A172 (cell line): Measurements from ENCODE around the gene IGSF5. TPM values are rescaled to one million over a fixed set of nuclear protein-coding genes. Genes with fewer than 3 reads are reported as not detected.
"Not testable (repeated sequence)": the region's sequence is repeated elsewhere in the genome, so short reads cannot be mapped to it uniquely, and the experiment has no call there.

Experiments
- DNase-seq: peaks from one replicate; pipeline ENCODE4 v3.0.0-alpha.2; 2015; ENCODE audit warnings: low spot score
- total RNA-seq: library from RNA; depleted of rRNA; stranded (reverse); fragments of >200 nt; shearing (Covaris generic); gene quantifications from 2 replicates; pipeline ENCODE4 v1.2.3, GENCODE V29; 2014; rRNA removed

Gene IGSF5
- total RNA-seq: 0.57 and 1.1 TPM in 2 replicates

DNA sequence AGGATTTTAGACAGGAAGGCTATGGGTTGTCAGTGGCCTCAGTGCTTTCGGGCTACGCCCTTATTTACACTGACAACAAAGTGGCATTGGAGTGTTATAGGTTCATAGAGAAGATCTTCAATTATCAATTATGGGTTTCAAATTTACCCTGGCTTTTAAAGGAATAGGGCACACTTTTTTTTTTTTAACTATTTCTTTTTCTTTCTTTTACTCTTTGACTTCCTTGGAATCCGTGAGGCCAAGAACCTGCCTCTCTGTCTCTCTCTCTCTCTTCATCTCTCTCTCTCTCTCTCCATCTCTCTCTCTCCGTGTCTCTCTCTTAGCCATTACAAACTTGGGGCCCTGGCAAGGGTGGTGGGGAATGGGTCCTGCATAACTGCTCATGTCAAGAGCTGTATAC, at the start of gene IGSF5:
IGSF5 (plus strand) TSS at position 301 of the 400 bp plus-strand sequence. CDS start 327 bp downstream, outside the sequence.
- DNase-seq: not testable (repeated sequence)

DNA sequence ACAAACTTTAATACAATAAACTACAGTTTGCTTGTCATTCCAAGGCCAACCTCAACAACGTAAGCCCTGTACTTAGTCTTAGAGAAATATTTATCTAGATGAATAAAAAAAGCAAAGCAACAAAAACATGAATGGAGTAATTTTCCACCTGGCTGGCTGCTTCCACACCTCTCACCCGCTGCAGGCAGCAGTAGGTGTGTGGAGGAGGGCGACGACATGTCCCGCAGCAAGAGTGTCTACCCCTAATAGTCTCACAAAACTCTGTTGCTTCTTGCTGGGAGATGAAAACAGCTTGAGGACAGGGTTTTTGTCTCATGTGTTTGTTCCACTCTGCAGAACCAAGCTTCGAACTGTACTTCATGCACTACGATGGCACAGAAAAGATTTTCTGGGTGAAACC, 48.8 kb upstream of the IGSF5 start:
- no peak for DNase-seq

DNA sequence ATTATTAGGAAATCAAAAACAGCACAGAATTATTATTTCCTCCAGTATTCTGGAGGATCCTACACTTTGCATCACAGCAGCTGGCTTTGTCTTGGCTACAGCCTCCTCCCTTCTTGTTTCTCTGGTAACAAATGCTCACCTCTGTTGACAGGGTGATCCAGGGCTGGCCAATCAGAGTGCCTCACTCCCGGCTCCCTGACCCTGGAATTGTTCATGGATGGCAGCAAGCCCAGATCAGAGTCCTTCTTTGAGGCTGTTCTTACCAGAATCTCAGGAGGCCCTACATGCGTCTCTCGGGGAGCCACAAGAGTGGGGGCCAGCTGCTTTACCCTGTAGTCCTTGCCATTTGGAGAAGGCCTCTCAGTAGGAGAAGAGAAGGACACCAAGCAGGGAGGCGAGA, 48.4 kb upstream of the IGSF5 start:
- no peak for DNase-seq

DNA sequence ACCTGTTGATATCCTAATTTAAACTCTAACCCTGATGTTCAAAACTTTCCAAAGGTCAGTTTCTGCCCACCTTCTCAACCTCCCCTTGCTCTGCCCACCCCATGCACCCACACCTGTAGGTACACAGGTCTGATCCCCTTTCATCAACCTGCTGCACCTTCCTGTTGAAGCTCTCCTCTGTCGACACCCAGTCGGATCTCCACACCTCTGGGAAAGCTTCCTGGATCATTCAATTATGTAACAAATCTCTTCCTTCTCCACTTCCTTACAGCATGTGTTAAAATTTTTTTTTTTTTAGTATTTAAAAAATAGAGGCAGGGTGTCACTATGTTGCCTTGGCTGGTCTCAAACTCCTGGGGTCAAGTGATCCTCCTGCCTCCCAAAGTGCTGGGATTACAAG, 44.7 kb upstream of the IGSF5 start:
- no peak for DNase-seq

DNA sequence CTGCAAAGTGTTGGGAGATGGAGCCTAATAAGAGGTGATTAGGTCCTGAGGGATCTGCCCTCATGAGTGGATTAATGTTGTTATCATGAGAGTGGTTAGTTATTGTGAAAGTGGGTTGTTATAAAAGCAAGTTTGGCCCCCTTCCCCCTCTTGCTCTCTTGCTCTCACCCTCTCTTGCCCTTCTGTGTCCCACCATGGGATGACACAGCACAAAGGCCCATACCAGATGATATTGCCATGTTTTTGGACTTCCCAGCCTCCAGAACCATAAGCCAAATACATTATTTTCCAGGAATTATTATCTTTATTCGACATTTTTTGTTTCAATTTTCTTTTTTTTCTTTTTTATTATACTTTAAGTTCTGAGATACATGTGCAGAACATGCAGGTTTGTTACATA, 41.4 kb upstream of the IGSF5 start:
- DNase-seq: no peak

DNA sequence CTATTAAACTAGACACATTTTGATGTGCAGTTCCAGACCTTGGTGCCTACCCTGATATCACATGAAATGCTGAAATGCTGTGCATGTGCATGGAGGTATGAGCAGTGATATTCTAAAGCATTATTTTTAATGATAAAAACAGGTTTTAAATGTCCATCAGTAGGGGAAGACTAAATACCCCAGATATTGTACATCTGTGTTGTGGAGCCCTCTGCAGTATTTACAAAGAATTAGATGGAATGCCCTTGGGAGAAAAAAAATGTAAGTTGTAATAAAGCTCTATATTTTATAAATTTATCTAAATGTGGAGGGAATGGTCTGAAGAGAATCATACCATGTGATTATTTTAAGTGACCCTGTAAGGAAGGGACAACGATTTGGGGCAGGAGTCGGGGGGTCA, 39.1 kb upstream of the IGSF5 start:
- no peak for DNase-seq

DNA sequence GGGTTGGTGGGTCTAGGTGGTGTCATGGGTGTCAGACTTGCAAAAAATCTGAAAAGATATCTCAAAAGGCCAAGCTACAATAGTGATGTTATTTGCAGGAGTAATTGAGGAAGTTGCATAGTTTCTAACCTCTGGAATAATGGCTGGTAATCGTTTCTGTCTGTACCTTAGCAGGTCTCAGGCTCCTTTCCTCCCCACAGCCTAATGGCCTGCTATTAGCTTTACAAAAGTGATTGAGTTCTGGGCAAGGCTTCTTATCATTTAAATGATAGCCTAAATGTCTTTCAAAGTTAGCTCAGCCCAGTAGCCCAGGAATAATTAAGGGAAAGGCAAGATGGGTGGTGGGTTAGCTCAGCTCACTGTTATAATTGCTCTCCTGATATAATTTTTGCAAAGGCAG, 37.7 kb upstream of the IGSF5 start:
- DNase-seq: no peak

DNA sequence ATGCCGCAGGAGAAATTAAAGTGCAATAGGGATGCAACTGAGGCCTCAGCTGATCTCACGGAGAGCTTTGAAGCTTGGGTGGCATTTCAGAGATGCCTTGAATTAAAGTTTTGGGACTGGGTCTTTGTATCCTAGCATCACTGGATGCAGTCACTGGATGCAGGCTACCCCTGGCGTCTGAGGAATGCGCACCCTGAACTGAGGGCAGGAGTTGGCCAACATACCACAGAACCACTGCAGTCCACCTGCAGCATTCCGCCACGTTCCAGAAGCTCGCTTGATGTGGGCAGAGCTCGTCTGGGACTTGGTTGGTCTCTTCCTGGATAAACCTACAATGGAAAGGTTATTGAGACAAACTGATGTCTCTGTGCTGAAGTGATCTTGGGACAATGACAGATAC, 34.1 kb upstream of the IGSF5 start:
- no peak for DNase-seq

DNA sequence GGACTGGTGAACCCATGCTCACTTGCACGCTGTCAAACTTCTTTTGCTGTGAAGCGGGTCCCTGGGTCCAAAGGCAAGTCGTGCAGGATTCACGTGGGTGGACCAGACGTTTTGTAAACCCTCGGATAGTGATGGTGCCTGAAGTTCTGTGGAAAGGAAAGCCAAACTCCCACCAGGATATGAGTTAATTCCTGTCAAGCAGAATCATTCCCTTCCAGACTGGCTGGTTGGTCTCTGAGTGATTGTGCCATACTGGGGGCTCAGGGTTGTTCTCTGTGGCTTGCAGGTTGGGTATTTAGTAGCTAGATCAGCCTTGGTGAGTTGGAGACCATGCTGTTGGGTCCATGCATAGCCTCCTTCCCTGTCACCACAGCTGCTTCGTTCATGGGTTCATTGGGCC, 32.7 kb upstream of the IGSF5 start:
- DNase-seq: no peak

DNA sequence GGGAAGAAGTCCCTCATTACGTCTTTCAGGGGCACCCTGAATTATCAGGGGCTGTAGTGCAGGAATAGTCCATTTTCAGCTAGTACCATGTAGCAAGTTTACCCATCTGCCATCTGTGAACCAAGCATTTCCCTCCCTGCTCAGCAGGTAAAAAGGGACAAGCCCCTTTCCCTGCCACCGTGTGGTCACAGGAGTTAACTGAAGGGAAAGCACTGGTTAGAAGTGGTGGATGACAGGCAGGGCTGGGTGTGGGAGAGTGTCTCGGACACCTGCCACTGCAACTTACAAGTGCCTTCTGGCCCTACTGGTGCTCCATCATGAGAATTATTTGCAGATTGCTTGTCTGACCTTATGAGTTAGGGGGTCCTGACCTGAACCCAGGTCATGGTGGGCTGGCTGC, 32.0 kb upstream of the IGSF5 start:
- no peak for DNase-seq

DNA sequence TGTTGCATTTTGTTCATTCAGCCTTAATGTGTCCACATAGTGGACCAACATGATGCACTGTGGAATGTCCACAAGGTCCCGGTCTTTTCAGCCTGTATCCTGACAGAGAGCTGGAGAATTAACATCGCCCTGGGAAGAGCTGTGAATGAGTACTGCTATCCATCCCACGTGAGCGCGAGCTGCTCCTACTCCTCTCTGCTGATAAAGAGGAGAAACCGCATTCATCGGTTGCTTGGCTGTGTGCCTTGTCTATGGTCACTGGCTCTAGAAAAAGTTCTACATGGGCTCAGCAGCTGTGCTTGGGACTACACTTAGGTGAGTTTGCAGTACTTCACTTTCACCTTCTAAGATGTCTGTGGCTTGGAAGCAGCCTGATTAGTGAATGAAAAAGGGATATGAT, 31.1 kb upstream of the IGSF5 start:
- no peak for DNase-seq

DNA sequence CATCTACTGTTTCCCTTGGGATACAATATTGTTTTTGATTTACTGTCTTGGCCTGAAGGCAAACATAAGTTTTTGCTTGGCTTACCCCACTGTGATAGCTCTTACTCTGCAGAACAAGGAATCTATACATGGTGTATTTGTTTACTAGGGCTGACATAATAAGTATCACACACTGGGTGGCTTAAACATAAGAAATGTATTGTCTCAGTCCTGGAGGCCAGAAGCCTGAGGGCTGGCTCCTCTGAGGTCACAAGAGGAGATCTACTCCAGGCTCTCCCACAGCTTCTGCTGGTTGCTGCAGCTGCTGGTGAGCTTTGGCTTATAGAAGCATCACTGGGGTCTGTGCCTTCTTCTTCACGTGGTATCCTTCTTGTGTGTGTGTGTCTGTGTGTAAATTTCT, 30.7 kb upstream of the IGSF5 start:
- DNase-seq: no peak

DNA sequence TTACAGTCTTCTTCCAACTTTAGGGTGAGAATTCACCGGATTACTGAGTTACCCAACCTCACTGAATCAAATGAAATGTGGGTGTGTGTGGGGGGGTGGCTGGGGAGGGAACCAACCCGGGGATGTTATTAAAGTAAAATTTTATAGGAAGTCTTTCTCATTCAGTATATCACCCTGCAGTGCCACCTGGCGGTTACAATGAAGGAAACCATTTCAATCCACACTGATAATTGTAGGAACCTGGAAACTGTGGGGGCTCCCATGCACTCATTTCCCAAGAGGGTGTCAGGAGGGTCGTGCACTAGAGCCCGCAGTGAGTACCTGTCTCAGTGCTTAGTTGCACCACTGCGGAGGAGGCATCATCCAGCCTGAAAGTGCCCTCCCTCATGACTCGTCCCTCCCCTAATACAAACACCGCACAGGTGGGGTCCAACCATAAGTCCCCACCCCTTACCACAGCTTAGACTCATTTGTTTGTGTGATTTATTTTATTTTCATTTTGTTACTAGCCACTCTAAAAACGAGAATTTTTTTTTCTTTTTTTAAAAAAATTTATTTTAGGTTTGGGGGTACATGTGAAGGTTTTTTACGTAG, 29.1 kb upstream of the IGSF5 start:
- peak; percentile 55 for DNase-seq

DNA sequence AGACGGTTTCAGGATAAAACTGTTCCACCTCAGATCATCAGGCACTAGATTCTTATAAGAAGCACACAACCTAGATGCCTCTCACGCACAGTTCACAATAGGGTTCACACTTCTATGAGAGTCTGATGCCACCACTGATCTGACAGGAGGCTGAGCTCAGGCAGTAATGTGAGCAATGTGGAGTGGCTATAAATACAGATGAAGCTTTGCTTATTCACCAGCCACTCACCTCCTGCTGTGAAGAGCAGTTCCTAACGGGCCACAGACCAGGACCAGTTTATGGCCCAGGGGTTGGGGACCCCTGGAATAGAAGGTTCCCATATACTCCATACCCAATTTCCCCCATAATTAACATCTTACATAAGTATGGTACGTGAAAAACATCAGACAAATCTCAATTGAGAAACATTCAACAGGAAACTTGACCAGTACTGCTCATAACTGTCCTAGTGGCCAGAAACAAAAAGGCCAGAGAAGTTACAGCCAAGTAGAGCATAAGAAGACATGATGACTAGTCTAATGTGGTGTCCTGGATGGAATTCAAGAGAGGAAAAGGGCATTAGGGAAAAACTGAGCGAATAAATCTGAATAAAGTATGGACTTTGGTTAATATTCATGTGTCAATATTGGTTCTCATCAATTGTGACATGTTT, 24.7 kb upstream of the IGSF5 start:
- DNase-seq: peak; percentile 25

DNA sequence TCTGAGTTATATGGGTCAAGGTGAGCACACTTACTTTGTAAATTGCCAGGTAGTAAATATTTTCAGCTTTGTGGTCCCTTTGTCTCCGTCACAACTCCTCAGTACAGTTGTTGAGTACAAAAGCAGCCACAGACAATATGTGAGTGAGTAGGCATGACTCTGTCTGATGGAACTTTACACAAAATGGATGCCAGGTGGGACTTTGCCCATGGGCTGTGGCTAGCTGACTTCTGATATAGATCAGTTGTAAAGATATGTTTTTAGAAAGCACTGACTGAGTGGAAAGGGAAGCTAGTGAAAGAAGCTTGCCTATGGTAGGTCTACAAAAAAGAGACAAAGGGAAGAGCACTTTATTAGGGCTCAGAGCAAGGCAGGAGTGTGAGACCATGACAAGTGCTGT, 23.1 kb upstream of the IGSF5 start:
- no peak for DNase-seq

DNA sequence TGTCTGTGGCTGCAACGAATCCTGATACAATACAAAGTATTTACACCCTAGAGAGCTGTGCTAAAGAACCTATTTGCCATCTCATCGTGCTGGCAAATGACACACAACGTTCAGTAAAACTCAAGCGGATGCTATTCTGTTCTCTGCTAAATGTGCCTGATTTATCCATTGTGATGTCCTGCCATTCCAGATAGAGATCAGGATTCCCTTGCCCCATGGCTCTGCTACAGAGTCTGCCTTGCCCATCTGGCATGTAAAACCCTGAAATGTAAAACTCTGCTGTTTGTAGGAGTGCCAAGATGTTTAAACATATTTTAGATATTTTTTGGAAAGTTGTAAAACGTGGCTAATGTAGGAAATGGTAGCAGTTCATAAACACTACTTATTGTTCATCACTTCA, 20.0 kb upstream of the IGSF5 start:
- no peak for DNase-seq

DNA sequence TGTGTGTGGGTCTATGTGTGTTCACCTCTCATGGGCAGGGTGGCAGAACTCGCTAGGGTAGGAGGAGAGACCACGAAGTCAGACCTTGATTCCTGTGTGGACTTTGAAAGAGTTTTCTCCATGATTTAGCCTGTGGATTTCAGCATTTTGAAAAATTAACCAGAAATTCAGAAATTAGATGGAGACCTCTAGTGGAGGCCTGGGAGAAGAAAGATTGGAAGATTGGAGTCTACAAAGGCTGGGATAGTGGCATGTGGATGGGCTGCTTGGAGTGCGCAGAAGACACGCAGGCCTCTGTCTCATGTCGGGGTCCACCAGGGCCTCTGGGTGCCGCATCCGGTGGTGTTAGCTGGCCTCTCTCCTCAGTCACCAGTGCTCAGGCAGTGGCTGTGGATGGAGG, 18.9 kb upstream of the IGSF5 start:
- no peak for DNase-seq

DNA sequence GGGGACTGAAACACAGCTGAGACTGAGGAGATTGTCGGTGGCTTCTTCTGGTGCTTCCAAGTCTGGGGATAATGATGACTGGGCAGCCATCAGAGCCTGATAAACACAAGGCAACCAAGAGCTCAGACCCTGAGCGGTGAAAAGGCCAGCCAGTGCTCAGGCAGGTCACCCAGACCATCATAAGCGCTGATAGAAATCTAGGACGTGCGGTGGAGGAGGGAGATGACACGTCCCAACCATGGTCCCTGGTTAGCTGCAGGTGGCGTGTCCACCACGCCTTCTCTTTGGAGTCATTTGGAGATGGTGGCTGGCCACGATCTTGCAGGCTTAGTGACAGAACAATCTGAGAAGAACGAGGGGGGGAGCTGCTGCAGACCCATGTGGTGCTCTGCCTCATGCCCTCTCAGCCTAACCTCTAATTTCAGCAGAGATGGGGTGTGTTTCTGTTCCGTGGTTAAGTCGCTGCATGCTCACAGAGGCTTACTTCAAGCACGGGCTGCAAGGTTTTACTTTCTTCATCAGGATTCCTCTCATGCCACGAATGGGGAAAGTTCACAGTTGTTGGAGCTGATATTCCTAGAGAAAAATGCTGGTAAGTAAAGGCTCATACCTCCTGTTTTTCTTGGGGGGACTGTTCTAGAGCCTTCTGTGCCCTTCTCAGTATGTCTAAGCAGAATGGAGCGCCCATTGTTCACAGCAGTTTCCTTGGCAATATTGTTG, 17.4 kb upstream of the IGSF5 start:
- DNase-seq: no peak

DNA sequence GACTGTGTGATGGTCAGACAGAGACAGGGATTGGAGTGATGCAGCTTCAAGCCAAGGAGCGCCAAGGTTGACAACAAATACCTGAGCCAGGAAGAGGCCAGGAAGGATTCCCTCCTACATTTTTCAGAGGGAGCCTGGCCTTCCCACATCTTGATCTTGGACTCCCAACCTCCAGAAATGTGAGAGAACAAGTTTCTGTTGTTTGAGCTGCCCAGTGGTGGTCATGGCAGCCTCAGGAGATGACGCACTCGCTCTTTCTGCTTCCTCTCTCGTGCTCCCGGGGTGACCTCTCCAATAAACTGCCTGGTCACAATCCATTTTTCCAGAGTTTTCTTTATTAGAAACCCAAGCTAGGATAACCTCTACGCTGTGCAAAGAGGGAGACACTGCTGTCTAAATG, 16.6 kb upstream of the IGSF5 start:
- DNase-seq: no peak

DNA sequence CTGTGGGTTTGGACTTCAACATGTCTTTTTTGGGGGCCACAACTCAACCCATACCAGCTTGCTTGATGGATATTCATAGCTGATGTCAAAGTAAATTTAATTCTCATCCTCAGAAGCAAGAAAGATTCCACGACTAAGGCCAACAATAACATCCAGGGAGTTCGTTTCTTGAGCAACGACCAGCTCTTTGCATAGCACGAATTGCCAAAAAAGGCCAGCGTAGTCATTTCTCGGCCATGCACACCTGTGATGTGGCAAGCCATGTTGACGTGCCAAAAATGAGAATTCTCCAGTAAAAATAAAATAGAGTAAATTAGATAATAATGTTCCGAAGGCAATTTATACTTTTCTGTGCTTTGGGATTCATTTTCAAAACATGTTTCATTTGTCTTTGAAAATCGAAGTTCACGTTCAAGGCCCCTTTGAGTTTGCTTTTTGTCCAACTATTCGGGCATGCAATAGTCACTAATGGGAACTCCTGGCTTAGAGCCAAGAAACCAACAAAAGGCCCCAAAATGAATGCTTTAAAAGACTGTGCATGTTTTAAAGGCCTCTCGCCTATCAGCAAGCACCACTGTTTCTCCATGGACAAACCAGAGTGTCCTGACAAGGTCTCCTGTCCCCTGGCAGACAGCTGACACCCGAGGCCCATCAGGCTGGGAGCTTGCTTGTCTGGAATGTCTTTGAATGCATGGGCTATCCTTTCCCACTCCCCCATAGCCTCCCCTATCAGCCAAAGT, 14.4 kb upstream of the IGSF5 start:
- DNase-seq: no peak

DNA sequence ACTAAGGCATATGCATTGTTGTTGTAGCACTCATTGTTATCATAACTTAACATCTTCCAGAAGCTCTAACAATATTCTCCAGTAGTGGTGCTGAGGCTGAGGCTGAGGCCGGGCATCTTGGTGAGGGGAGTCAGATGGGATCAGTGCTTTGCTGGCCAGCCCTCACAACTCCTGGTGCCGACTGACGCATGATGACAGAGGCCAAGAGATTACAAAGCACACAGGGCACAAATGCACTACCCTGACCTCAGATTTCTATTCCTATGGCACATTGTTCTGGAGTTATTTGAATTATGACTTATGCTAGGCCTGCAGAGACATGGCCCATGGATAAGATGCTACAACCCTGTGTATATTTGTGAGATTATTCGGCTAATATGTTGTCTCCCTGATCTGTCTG, 8.3 kb upstream of the IGSF5 start:
- no peak for DNase-seq

DNA sequence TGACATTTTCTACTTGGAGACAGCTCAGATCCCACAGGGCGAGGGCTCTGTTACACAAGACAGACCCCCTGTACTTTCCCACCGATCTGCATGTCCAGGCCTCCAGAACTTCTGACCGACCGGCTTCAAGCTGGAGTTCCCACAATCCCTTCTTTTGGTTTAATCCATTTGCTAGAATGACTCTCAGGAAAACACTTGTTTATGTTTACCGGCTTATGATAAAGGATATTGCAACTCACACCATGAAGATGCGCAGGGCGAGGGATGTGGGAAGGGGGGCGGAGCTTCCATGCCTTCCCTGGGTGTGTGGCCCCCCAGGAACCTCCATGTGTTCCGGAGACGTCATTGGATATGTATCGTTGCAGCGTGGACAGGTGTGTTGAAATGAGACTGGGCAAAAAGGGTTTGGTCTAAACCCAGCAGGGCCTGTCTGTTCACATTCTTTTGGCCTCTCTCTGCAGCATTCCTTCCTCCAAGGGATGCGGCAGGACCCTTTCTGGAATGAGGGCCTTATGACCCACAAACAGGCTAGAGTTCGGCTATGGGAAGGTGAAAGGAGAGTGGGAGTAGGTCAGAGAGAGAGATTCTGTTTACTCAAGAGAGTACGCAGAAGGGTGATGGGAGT, 7.5 kb upstream of the IGSF5 start:
- DNase-seq: no peak
